Activated T-cell treated with anti-CD3 and anti-CD28 coated beads for 1 hour (primary cell): ENCODE data around the gene STAT4.

Source experiments
- DNase-seq: peaks from one replicate; pipeline ENCODE4 v3.0.0-alpha.2; 2020; ENCODE audit warnings: low read depth

The STAT4 gene

GRCh38 chr2:191082321-191082720 lies 68.5 kb downstream of the STAT4 start:
- DNase-seq = no peak

GRCh38 chr2:191081411-191082155 lies 69.2 kb downstream of the STAT4 start:
- DNase-seq = no peak

GRCh38 chr2:191078165-191078867 lies 72.5 kb downstream of the STAT4 start:
- DNase-seq = no peak

GRCh38 chr2:191070276-191070675 lies 80.5 kb downstream of the STAT4 start:
- DNase-seq = no peak

- no peak for DNase-seq
Observed at GRCh38 chr2:191069606-191070005, 81.2 kb downstream of the STAT4 start.

- no peak for DNase-seq
Observed at GRCh38 chr2:191066919-191067233, 83.9 kb downstream of the STAT4 start.

- DNase-seq = no peak
Observed at GRCh38 chr2:191066197-191066918, 84.4 kb downstream of the STAT4 start.

- DNase-seq = no peak
Observed at GRCh38 chr2:191065785-191066184, 85.0 kb downstream of the STAT4 start.

GRCh38 chr2:191064590-191064989 lies 86.2 kb downstream of the STAT4 start:
- DNase-seq = no peak

- no peak for DNase-seq
Observed at GRCh38 chr2:191063584-191063983, 87.2 kb downstream of the STAT4 start.

- DNase-seq = no peak
Observed at GRCh38 chr2:191061381-191061980, 89.3 kb downstream of the STAT4 start.

GRCh38 chr2:191059308-191059707 lies 91.5 kb downstream of the STAT4 start:
- DNase-seq = no peak

GRCh38 chr2:191056228-191056627 lies 94.6 kb downstream of the STAT4 start:
- DNase-seq = no peak

GRCh38 chr2:191053256-191053655 lies 97.5 kb downstream of the STAT4 start:
- no peak for DNase-seq

- DNase-seq = no peak
Observed at GRCh38 chr2:191051825-191052778, 98.7 kb downstream of the STAT4 start.

- DNase-seq = no peak
Observed at GRCh38 chr2:191051177-191051576, 99.6 kb downstream of the STAT4 start.

GRCh38 chr2:191050640-191050987 lies 100.2 kb downstream of the STAT4 start:
- no peak for DNase-seq

- no peak for DNase-seq
Observed at GRCh38 chr2:191049728-191050639, 100.8 kb downstream of the STAT4 start.

GRCh38 chr2:191048073-191048472 lies 102.7 kb downstream of the STAT4 start:
- DNase-seq = no peak

- DNase-seq = no peak
Observed at GRCh38 chr2:191045141-191045540, 105.7 kb downstream of the STAT4 start.

- DNase-seq = no peak
Observed at GRCh38 chr2:191043438-191043837, 107.4 kb downstream of the STAT4 start.
